ENCODE results near the gene POLR3E.

GRCh38 chr16:22348291-22348690 is 51.1 kb downstream of the POLR3E start:
- TF ChIP-seq, protein P1, sequence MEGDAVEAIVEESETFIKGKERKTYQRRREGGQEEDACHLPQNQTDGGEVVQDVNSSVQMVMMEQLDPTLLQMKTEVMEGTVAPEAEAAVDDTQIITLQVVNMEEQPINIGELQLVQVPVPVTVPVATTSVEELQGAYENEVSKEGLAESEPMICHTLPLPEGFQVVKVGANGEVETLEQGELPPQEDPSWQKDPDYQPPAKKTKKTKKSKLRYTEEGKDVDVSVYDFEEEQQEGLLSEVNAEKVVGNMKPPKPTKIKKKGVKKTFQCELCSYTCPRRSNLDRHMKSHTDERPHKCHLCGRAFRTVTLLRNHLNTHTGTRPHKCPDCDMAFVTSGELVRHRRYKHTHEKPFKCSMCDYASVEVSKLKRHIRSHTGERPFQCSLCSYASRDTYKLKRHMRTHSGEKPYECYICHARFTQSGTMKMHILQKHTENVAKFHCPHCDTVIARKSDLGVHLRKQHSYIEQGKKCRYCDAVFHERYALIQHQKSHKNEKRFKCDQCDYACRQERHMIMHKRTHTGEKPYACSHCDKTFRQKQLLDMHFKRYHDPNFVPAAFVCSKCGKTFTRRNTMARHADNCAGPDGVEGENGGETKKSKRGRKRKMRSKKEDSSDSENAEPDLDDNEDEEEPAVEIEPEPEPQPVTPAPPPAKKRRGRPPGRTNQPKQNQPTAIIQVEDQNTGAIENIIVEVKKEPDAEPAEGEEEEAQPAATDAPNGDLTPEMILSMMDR (conservative IDR thresholded peaks at IDR 0.05) = no peak
- TF ChIP-seq EZH2 (IDR thresholded peaks at IDR 0.05; ENCODE audit: low read depth) = no peak
